HepG2 (cell line): ENCODE data around the gene SLC9B2. TPM values are rescaled to one million over a fixed set of nuclear protein-coding genes. Genes with fewer than 3 reads are reported as not detected.

Source experiments
- DPF2 ChIP-seq: sonication (generic); formaldehyde crosslinking; IDR thresholded peaks from 2 replicates; pipeline ENCODE4 v1.4.0; 2020; ENCODE audit warnings: mild to moderate bottlenecking, low read depth, missing genetic modification reagents, borderline replicate concordance
- EHMT2 ChIP-seq: fragments of 200-600 bp; sonication (generic); IDR thresholded peaks from 2 replicates; pipeline ENCODE4 v1.7.0; 2017; ENCODE audit warnings: antibody characterized with exemption, low read depth, low read length, borderline replicate concordance
- GABPB1 ChIP-seq: IDR thresholded peaks from 2 replicates; pipeline ENCODE4 v1.6.1; 2016; ENCODE audit warnings: mild to moderate bottlenecking, missing genetic modification reagents, moderate library complexity, missing compliant biosample characterization
- GLI4 ChIP-seq: sonication (generic); formaldehyde crosslinking; IDR thresholded peaks from 2 replicates; pipeline ENCODE4 v1.5.1; 2020; ENCODE audit warnings: missing genetic modification reagents, mild to moderate bottlenecking, moderate library complexity, borderline replicate concordance
- LCORL ChIP-seq, 2 experiments: fragments of 450-650 bp in 1 of 2; sonication (generic) in 1 of 2; formaldehyde crosslinking in 1 of 2; IDR thresholded peaks; 2 replicates each; pipeline versions ENCODE4 v1.5.0 to v1.6.1; 2017 to 2020; ENCODE audit warnings: antibody characterized with exemption in 1 of 2, missing genetic modification reagents in 1 of 2
- MAFG ChIP-seq: sonication (generic); formaldehyde crosslinking; IDR thresholded peaks from 2 replicates; pipeline ENCODE4 v1.5.1; 2020; ENCODE audit warnings: mild to moderate bottlenecking, missing genetic modification reagents
- REXO4 ChIP-seq: sonication (generic); formaldehyde crosslinking; IDR thresholded peaks from 2 replicates; pipeline ENCODE4 v1.8.0; 2022; ENCODE audit warnings: missing genetic modification reagents, mild to moderate bottlenecking, borderline replicate concordance
- SNAI1 ChIP-seq: sonication (generic); formaldehyde crosslinking; IDR thresholded peaks from 2 replicates; pipeline ENCODE4 v1.5.0; 2020; ENCODE audit warnings: mild to moderate bottlenecking, missing genetic modification reagents, borderline replicate concordance
- SRY ChIP-seq: sonication (generic); formaldehyde crosslinking; IDR thresholded peaks from 2 replicates; pipeline ENCODE4 v1.8.0; 2022; ENCODE audit warnings: mild to moderate bottlenecking, missing genetic modification reagents
- TRIM24 ChIP-seq: sonication (generic); formaldehyde crosslinking; IDR thresholded peaks from 2 replicates; pipeline ENCODE4 v1.8.0; 2022; ENCODE audit warnings: mild to moderate bottlenecking, missing genetic modification reagents
- U2AF1 ChIP-seq: fragments of 200-400 bp; formaldehyde crosslinking; optimal IDR thresholded peaks from 2 replicates; pipeline ENCODE3; 2017; ENCODE audit warnings: mild to moderate bottlenecking, low read depth, low read length
- XRCC5 ChIP-seq: fragments of 200-400 bp; formaldehyde crosslinking; optimal IDR thresholded peaks from 2 replicates; pipeline ENCODE3; 2017; ENCODE audit warnings: mild to moderate bottlenecking, low read length
- ZNF224 ChIP-seq: sonication (generic); formaldehyde crosslinking; IDR thresholded peaks from 2 replicates; pipeline ENCODE4 v1.5.0; 2020; ENCODE audit warnings: mild to moderate bottlenecking, missing genetic modification reagents
- ZNF496 ChIP-seq: sonication (generic); formaldehyde crosslinking; IDR thresholded peaks from 2 replicates; pipeline ENCODE4 v1.8.1; 2023; ENCODE audit warnings: mild to moderate bottlenecking, moderate library complexity, missing genetic modification reagents; ENCODE audit not compliant: insufficient replicate concordance
- ZNF644 ChIP-seq: IDR thresholded peaks from 2 replicates; pipeline ENCODE4 v1.6.1; 2016; ENCODE audit warnings: low read depth
- ZNF879 ChIP-seq: sonication (generic); formaldehyde crosslinking; IDR thresholded peaks from 2 replicates; pipeline ENCODE4 v1.8.1; 2023; ENCODE audit warnings: missing genetic modification reagents
- polyA plus RNA-seq, 8 experiments: library from polyadenylated mRNA; depleted of rRNA in 3 of 8; stranded (reverse) in 7 of 8; unstranded in 1 of 8; fragments of >200 nt; fragmentation: Illumina TruSeq in 4 of 8; extraction: Trizol in 4 of 8; gene quantifications; 2 replicates each; pipeline versions ENCODE4 v1.2.1 to v1.2.3, GENCODE V29; 2011 to 2016; ENCODE audit warnings: low read depth in 4 of 8, missing spikeins in 1 of 8, mixed read lengths in 1 of 8; ENCODE audit not compliant: insufficient read depth in 1 of 8
- total RNA-seq, 5 experiments: library from RNA; depleted of rRNA; stranded (reverse); fragments of >200 nt; fragmentation: Illumina TruSeq; extraction: Trizol; gene quantifications; 2 replicates each; pipeline ENCODE4 v1.2.3, GENCODE V29; 2016; ENCODE audit warnings: low read depth in 1 of 5
- TF ChIP-seq, protein P1 (sequence below): IDR thresholded peaks from 2 replicates; pipeline ENCODE4 v1.6.1; 2012; ENCODE audit warnings: low read depth, low read length, improper control_type of control experiment
- TF ChIP-seq, protein P2 (sequence below): sonication (generic); formaldehyde crosslinking; IDR thresholded peaks from 2 replicates; pipeline ENCODE4 v1.5.0; 2020; ENCODE audit warnings: mild to moderate bottlenecking, missing genetic modification reagents
- TF ChIP-seq, protein P3 (sequence below): sonication (generic); formaldehyde crosslinking; IDR thresholded peaks from 2 replicates; pipeline ENCODE4 v1.5.0; 2020; ENCODE audit warnings: missing genetic modification reagents
- TF ChIP-seq, protein P4 (sequence below): sonication (generic); formaldehyde crosslinking; IDR thresholded peaks from 2 replicates; pipeline ENCODE4 v1.4.0; 2020; ENCODE audit warnings: missing genetic modification reagents, borderline replicate concordance

SLC9B2 gene
- total and polyA plus RNA-seq, 2 of the 13 experiments (the other 11 are each of a cell fraction or from before 2014, with no cell fraction given) = 23.5 to 38.5 TPM

DNA sequence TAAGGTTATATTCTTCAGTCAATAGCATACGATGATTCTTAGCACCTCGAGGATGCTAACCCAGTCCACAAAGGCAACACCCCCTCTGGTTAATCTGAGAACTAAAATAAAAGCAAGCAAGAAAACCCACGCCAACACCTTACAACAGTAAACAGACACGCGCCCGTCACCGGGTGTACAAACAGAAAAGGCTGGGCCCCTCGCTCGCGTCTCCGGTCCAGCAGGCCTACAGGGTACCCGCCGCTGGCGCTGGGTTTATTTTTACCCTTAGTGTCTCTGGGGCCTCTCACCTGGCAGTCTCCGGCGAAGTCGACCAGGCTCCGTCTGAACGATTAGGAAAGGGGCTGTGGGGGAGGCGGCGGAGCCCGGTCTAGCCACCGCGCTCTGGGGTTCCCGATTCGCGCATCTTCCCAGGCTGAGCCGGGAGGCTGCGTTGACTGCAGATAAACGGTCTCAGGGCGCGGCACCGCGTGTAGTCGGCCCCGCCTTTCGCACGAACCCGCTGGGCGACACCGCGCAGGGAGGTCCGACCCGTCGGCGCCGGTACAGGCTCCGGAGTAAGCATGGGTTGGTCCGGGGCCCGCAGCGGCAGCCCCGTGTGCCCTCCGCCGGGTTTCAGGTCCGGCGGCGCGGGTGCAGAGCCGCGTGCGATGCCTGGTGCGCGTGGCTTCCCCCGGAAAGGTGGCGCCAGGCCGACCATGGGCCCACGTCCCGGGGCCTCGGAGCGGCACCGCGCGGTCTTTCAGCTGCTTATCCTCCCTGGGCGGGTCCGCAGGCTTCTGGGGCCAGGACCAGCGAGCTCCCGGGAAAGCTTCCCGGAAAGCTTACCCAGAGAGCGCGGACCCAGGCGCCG lies 441 bp downstream of the SLC9B2 start (continued):
- TF ChIP-seq, protein P1, sequence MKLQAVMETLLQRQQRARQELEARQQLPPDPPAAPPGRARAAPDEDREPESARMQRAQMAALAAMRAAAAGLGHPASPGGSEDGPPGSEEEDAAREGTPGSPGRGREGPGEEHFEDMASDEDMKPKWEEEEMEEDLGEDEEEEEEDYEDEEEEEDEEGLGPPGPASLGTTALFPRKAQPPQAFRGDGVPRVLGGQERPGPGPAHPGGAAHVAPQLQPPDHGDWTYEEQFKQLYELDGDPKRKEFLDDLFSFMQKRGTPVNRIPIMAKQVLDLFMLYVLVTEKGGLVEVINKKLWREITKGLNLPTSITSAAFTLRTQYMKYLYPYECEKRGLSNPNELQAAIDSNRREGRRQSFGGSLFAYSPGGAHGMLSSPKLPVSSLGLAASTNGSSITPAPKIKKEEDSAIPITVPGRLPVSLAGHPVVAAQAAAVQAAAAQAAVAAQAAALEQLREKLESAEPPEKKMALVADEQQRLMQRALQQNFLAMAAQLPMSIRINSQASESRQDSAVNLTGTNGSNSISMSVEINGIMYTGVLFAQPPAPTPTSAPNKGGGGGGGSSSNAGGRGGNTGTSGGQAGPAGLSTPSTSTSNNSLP = no peak
- TF ChIP-seq GLI4 (CRISPR knock-in tag) = 0 out of 2 replicates have a peak, but pooled peaks have one; percentile 37
- TF ChIP-seq SNAI1 (CRISPR knock-in tag) = no peak
- TF ChIP-seq, protein P2, sequence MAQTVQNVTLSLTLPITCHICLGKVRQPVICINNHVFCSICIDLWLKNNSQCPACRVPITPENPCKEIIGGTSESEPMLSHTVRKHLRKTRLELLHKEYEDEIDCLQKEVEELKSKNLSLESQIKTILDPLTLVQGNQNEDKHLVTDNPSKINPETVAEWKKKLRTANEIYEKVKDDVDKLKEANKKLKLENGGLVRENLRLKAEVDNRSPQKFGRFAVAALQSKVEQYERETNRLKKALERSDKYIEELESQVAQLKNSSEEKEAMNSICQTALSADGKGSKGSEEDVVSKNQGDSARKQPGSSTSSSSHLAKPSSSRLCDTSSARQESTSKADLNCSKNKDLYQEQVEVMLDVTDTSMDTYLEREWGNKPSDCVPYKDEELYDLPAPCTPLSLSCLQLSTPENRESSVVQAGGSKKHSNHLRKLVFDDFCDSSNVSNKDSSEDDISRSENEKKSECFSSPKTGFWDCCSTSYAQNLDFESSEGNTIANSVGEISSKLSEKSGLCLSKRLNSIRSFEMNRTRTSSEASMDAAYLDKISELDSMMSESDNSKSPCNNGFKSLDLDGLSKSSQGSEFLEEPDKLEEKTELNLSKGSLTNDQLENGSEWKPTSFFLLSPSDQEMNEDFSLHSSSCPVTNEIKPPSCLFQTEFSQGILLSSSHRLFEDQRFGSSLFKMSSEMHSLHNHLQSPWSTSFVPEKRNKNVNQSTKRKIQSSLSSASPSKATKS (CRISPR knock-in tag) = no peak
- peak; percentile 91 for TF ChIP-seq SRY (CRISPR knock-in tag)
- no peak for TF ChIP-seq XRCC5
- TF ChIP-seq, protein P3, sequence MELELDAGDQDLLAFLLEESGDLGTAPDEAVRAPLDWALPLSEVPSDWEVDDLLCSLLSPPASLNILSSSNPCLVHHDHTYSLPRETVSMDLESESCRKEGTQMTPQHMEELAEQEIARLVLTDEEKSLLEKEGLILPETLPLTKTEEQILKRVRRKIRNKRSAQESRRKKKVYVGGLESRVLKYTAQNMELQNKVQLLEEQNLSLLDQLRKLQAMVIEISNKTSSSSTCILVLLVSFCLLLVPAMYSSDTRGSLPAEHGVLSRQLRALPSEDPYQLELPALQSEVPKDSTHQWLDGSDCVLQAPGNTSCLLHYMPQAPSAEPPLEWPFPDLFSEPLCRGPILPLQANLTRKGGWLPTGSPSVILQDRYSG = no peak; the same call in 1 of the 2 replicates
- TF ChIP-seq, protein P4, sequence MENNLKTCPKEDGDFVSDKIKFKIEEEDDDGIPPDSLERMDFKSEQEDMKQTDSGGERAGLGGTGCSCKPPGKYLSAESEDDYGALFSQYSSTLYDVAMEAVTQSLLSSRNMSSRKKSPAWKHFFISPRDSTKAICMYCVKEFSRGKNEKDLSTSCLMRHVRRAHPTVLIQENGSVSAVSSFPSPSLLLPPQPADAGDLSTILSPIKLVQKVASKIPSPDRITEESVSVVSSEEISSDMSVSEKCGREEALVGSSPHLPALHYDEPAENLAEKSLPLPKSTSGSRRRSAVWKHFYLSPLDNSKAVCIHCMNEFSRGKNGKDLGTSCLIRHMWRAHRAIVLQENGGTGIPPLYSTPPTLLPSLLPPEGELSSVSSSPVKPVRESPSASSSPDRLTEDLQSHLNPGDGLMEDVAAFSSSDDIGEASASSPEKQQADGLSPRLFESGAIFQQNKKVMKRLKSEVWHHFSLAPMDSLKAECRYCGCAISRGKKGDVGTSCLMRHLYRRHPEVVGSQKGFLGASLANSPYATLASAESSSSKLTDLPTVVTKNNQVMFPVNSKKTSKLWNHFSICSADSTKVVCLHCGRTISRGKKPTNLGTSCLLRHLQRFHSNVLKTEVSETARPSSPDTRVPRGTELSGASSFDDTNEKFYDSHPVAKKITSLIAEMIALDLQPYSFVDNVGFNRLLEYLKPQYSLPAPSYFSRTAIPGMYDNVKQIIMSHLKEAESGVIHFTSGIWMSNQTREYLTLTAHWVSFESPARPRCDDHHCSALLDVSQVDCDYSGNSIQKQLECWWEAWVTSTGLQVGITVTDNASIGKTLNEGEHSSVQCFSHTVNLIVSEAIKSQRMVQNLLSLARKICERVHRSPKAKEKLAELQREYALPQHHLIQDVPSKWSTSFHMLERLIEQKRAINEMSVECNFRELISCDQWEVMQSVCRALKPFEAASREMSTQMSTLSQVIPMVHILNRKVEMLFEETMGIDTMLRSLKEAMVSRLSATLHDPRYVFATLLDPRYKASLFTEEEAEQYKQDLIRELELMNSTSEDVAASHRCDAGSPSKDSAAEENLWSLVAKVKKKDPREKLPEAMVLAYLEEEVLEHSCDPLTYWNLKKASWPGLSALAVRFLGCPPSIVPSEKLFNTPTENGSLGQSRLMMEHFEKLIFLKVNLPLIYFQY (CRISPR knock-in tag) = peak; percentile 30; the same call in 1 of the 2 replicates
- no peak for TF ChIP-seq ZNF496
- TF ChIP-seq MAFG (CRISPR knock-in tag) = no peak
- TF ChIP-seq TRIM24 (CRISPR knock-in tag) = no peak
- TF ChIP-seq EHMT2 = no peak
- 0 out of 2 replicates have a peak, but pooled peaks have one; percentile 38 for TF ChIP-seq ZNF879 (CRISPR knock-in tag)
- TF ChIP-seq REXO4 (CRISPR knock-in tag) = 0 out of 2 replicates have a peak, but pooled peaks have one; percentile 16
- no peak for TF ChIP-seq U2AF1
- TF ChIP-seq ZNF224 (CRISPR knock-in tag) = no peak
- TF ChIP-seq ZNF644 (CRISPR knock-in tag) = no peak
- TF ChIP-seq DPF2 = no peak
- TF ChIP-seq GABPB1 = peak; percentile 74; the same call in 1 of the 2 replicates
- TF ChIP-seq LCORL (IDR thresholded peaks at IDR 0.05) = no peak
- no peak for TF ChIP-seq LCORL (CRISPR knock-in tag; IDR thresholded peaks at IDR 0.05)
